ENCODE results near the gene ZNF699.

DNA sequence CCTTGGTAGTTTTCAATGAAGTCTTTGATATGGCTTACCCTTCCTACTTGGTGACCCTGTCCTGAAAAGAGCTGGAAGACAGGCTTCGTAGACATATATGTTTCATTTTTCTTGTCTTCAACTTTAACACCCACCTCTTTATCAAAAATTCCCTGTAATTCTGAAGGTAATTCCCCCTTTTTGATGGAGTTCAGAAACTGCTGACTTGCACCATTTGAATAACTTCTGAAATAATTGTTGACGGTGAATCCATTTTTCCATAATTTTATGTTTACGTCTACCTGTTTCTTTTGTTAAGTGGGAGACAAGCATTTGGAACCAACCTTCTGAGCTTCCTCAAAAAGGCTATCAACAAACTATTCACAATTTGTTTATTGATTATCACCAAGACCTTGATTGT is 38.6 kb upstream of the ZNF699 start:
- TF ChIP-seq, protein P1, sequence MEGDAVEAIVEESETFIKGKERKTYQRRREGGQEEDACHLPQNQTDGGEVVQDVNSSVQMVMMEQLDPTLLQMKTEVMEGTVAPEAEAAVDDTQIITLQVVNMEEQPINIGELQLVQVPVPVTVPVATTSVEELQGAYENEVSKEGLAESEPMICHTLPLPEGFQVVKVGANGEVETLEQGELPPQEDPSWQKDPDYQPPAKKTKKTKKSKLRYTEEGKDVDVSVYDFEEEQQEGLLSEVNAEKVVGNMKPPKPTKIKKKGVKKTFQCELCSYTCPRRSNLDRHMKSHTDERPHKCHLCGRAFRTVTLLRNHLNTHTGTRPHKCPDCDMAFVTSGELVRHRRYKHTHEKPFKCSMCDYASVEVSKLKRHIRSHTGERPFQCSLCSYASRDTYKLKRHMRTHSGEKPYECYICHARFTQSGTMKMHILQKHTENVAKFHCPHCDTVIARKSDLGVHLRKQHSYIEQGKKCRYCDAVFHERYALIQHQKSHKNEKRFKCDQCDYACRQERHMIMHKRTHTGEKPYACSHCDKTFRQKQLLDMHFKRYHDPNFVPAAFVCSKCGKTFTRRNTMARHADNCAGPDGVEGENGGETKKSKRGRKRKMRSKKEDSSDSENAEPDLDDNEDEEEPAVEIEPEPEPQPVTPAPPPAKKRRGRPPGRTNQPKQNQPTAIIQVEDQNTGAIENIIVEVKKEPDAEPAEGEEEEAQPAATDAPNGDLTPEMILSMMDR (IDR thresholded peaks at IDR 0.05), result no peak
- TF ChIP-seq POLR2A (IDR thresholded peaks at IDR 0.05; ENCODE audit: low read depth) (no peak), POLR2AphosphoS5 (IDR thresholded peaks at IDR 0.05) (no peak), EP300 (IDR thresholded peaks at IDR 0.05) (no peak)
